ENCODE measurements around the gene RTN3. TPM values are rescaled to one million over a fixed set of nuclear protein-coding genes. Genes with fewer than 3 reads are reported as not detected.

RTN3 gene
- 32.5 and 41.6 TPM in 2 replicates for total RNA-seq

GRCh38 chr11:63681321-63682065 is at the start of gene RTN3:
TSS of gene RTN3 (plus strand) at chr11:63681500. CDS start at chr11:63681637, 137 bp downstream.

GRCh38 chr11:63671322-63672155 is 9.8 kb upstream of the RTN3 start, which contains the start of gene ATL3:
TSS of gene ATL3 (minus strand) at chr11:63671376. CDS start at chr11:63671335, 41 bp downstream.

GRCh38 chr11:63768237-63769041 is 87.1 kb downstream of the RTN3 start, which contains the start of gene ZFTA:
TSS of gene ZFTA (minus strand) at chr11:63768775. CDS start at chr11:63768622, 153 bp downstream.

Other genes starting within 250 kb of the RTN3 start
- 0.52 TPM in 1 of 2 replicates, not detected in the other for gene PLAAT5, start 190.3 kb upstream of the RTN3 start, total RNA-seq
- gene LGALS12, start 175.4 kb upstream of the RTN3 start, total RNA-seq: not detected in 2 replicates
- 13.9 and 54.4 TPM in 2 replicates for gene PLAAT4, start 144.7 kb upstream of the RTN3 start, total RNA-seq
- gene PLAAT2, start 118.1 kb upstream of the RTN3 start, total RNA-seq: not detected in 2 replicates
- 7.4 and 30.5 TPM in 2 replicates for gene PLAAT3, start 67.1 kb upstream of the RTN3 start, total RNA-seq
- gene ATL3, start 10.1 kb upstream of the RTN3 start, total RNA-seq: 83.2 and 133 TPM in 2 replicates
- gene ZFTA, start 87.3 kb downstream of the RTN3 start, total RNA-seq: 17.3 and 28.0 TPM in 2 replicates
- 6.3 and 6.8 TPM in 2 replicates for gene SPINDOC, start 132.0 kb downstream of the RTN3 start, total RNA-seq
- gene MARK2, start 157.6 kb downstream of the RTN3 start, total RNA-seq: 5.1 and 5.2 TPM in 2 replicates
- gene RCOR2, start 235.7 kb downstream of the RTN3 start, total RNA-seq: 3.5 and 4.9 TPM in 2 replicates